Endothelial cell of umbilical vein (primary cell): Measurements from ENCODE around the gene GFI1B. TPM values are rescaled to one million over a fixed set of nuclear protein-coding genes. Genes with fewer than 3 reads are reported as not detected.

Source experiments
- BruUV-seq: library from RNA; stranded (reverse); fragments of 400-500 nt; replicated peaks from 2 replicates; lab custom pipeline; 2021; lab: Mats Ljungman, UMichigan
- CTCF ChIA-PET: fragments of 300-600, 350-600 bp; sonication (Branson Sonifier 250); formaldehyde crosslinking; loops from one replicate; lab custom pipeline; 2021; ENCODE audit warnings: antibody characterized with exemption, inconsistent platforms; lab: Charles Lee
- POLR2A ChIA-PET: fragments of 300-600, 350-600 bp; sonication (Branson Sonifier 250); formaldehyde crosslinking; loops from one replicate; lab custom pipeline; 2021; ENCODE audit warnings: antibody characterized with exemption, inconsistent platforms; lab: Charles Lee
- DNase-seq: peaks from one replicate; pipeline ENCODE4 v3.0.0-alpha.2; 2011; ENCODE audit warnings: low read depth, low spot score
- FAIRE-seq: peaks from 2 replicates; lab custom pipeline; 2011; peaks lifted over from hg19 to GRCh38; lab: Jason Lieb, UNC
- H2AFZ ChIP-seq: 2 replicates; pipeline ENCODE4 v1.6.0; 2012; ENCODE audit warnings: low read depth, low read length, control low read depth, inconsistent platforms
- H3K27ac ChIP-seq: 2 replicates; pipeline ENCODE4 v1.5.1; 2011; ENCODE audit warnings: low read depth, mild to moderate bottlenecking, control low read depth, low read length, moderate library complexity; ENCODE audit not compliant: insufficient read depth
- H3K27me3 ChIP-seq, 2 experiments: 2 replicates each; pipeline versions ENCODE4 v1.6.0 to v1.6.1; 2011; ENCODE audit warnings: low read length in 2 of 2, mixed read lengths in 1 of 2; ENCODE audit not compliant: control insufficient read depth in 2 of 2, insufficient read depth in 2 of 2
- H3K36me3 ChIP-seq, 2 experiments: 2 replicates in 1 of 2; 3 replicates in 1 of 2; pipeline ENCODE4 v1.5.1; 2011; ENCODE audit warnings: low read length in 2 of 2, mild to moderate bottlenecking in 1 of 2, moderate library complexity in 1 of 2; ENCODE audit not compliant: control insufficient read depth in 2 of 2, insufficient read depth in 2 of 2; ENCODE audit errors: extremely low read depth in 1 of 2
- H3K4me1 ChIP-seq: 3 replicates; pipeline ENCODE4 v1.5.1; 2011; ENCODE audit warnings: mild to moderate bottlenecking, low read length; ENCODE audit not compliant: control insufficient read depth, insufficient read depth; ENCODE audit errors: extremely low read depth
- H3K4me2 ChIP-seq: 2 replicates; pipeline ENCODE4 v1.6.1; 2011; ENCODE audit warnings: low read length, control low read depth, mixed read lengths; ENCODE audit not compliant: insufficient read depth
- H3K4me3 ChIP-seq, 3 experiments: fragments of 200-600 bp in 1 of 3; sonication (generic), shearing (Covaris generic) in 1 of 3; replicated peaks in 1 of 3; 2 replicates each; pipeline ENCODE4 v1.5.1; 2011 to 2016; ENCODE audit warnings: control low read depth in 3 of 3, low read length in 3 of 3, mild to moderate bottlenecking in 2 of 3, inconsistent platforms in 1 of 3, low read depth in 1 of 3, moderate library complexity in 1 of 3; ENCODE audit not compliant: insufficient read depth in 1 of 3
- H3K79me2 ChIP-seq: 2 replicates; pipeline ENCODE4 v1.6.0; 2012; ENCODE audit warnings: low read length, inconsistent platforms; ENCODE audit not compliant: control insufficient read depth, insufficient read depth
- H3K9ac ChIP-seq: replicated peaks from 2 replicates; pipeline ENCODE3; 2011; ENCODE audit warnings: low read length, control low read depth; ENCODE audit not compliant: insufficient read depth; ENCODE audit errors: extremely low read depth
- H3K9me1 ChIP-seq: replicated peaks from 3 replicates; pipeline ENCODE4 v1.6.0; 2011; ENCODE audit warnings: mild to moderate bottlenecking, low read length; ENCODE audit not compliant: control insufficient read depth, insufficient read depth; ENCODE audit errors: extremely low read depth
- H3K9me3 ChIP-seq: replicated peaks from 2 replicates; pipeline ENCODE4 v1.5.1; 2012; ENCODE audit warnings: low read length, inconsistent platforms; ENCODE audit not compliant: control insufficient read depth, insufficient read depth
- H4K20me1 ChIP-seq: replicated peaks from 2 replicates; pipeline ENCODE3; 2011; ENCODE audit warnings: mild to moderate bottlenecking, low read length; ENCODE audit not compliant: control insufficient read depth, insufficient read depth; ENCODE audit errors: extremely low read depth
- EZH2 ChIP-seq: IDR thresholded peaks from 2 replicates; pipeline ENCODE4 v1.6.1; 2012; ENCODE audit warnings: borderline replicate concordance, low read depth, mild to moderate bottlenecking, moderate library complexity, low read length, inconsistent platforms; ENCODE audit not compliant: severe bottlenecking
- FOS ChIP-seq: IDR thresholded peaks from 2 replicates; pipeline ENCODE4 v1.6.1; 2011; ENCODE audit warnings: mild to moderate bottlenecking, low read length, moderate library complexity, borderline replicate concordance; ENCODE audit not compliant: insufficient read depth
- GATA2 ChIP-seq: IDR thresholded peaks from 2 replicates; pipeline ENCODE4 v1.7.0; 2011; ENCODE audit warnings: low read depth, mild to moderate bottlenecking, moderate library complexity, mixed read lengths, low read length; ENCODE audit not compliant: insufficient read length, insufficient read depth
- JUN ChIP-seq: IDR thresholded peaks from 2 replicates; pipeline ENCODE4 v1.6.1; 2011; ENCODE audit warnings: borderline replicate concordance, low read depth; ENCODE audit not compliant: insufficient read length, insufficient read depth
- MYC ChIP-seq: IDR thresholded peaks from one replicate; pipeline ENCODE4 v1.6.1; 2011; ENCODE audit warnings: mild to moderate bottlenecking, low read depth, low read length
- POLR2A ChIP-seq: IDR thresholded peaks from 2 replicates; pipeline ENCODE4 v1.6.1; 2012; ENCODE audit warnings: low read depth, mild to moderate bottlenecking, control low read depth, low read length
- POLR2AphosphoS5 ChIP-seq: IDR thresholded peaks from 2 replicates; pipeline ENCODE4 v1.6.1; 2012; ENCODE audit warnings: low read depth, mild to moderate bottlenecking, control low read depth, low read length, moderate library complexity; ENCODE audit not compliant: insufficient read depth
- dilution Hi-C: fragments of 300-500 bp; cut with MboI; formaldehyde crosslinking; loops from one replicate; pipeline ENCODE4 v1.15.0; 2019; ENCODE audit warnings: low sequenced_read_pairs; ENCODE audit not compliant: extremely low pct_ligation_motif_present
- intact Hi-C: fragments of 100-400 bp; cut with micrococcal nuclease; formaldehyde crosslinking; loops from one replicate; pipeline ENCODE4 v1.10.0; 2022
- polyA plus RNA-seq, 4 experiments: library from polyadenylated mRNA; depleted of rRNA in 3 of 4; stranded (reverse) in 3 of 4; unstranded in 1 of 4; fragments of >200 nt; gene quantifications; 2 replicates each; pipeline versions ENCODE4 v1.2.1 to v1.2.3, GENCODE V29; 2011 to 2012; ENCODE audit warnings: missing spikeins in 1 of 4
- total RNA-seq: library from RNA; stranded (reverse); gene quantifications from 2 replicates; pipeline ENCODE4 v1.2.3, GENCODE V29; 2021
- TF ChIP-seq, protein P1 (sequence below), 2 donors: IDR thresholded peaks; 1 replicate in 1 of 2; 2 replicates in 1 of 2; pipeline ENCODE4 v1.5.1; 2011; ENCODE audit warnings: low read length in 2 of 2, mild to moderate bottlenecking in 2 of 2, moderate library complexity in 2 of 2, control low read depth in 1 of 2, inconsistent platforms in 1 of 2, low read depth in 1 of 2; ENCODE audit not compliant: insufficient read depth in 1 of 2; ENCODE audit errors: extremely low read depth in 1 of 2
- TF ChIP-seq, protein P2 (sequence below): IDR thresholded peaks from 2 replicates; pipeline ENCODE4 v1.6.1; 2011; ENCODE audit not compliant: insufficient read depth, insufficient read length

GFI1B gene
- total and polyA plus RNA-seq, 2 donors (not counting 3 experiments of a cell fraction or from before 2014, with no cell fraction given), result 0.04 TPM; not detected in 1

DNA sequence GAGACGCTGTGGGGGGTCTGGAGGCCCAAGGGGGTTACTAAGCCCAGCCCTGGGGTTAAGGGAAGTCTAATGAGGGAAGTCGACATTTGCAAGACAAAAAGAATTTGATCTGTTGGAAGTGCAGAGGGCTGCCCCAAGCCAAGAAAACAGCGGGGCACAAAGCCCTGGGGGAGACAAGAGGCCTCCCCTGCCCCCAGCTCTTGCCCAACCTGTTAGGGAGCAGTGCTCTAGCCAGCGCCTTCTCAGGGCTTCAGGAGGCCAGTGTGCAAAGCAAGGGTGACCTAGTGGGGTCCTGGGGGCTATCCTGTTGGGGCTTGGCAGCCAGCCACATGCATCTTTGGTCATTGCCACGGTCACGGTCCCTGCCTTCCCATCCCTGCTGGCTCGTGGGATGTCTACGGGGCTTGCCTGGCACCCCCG is 25.2 kb downstream of the GFI1B start:
- no peak overlapping the region for H3K4me2 ChIP-seq
- no peak overlapping the region for H3K27ac ChIP-seq
- no peak overlapping the region for H3K9ac ChIP-seq
- dilution Hi-C loops, result no loop called here
- H3K4me3 ChIP-seq, result no peak overlapping the region
- ChIA-PET POLR2A (no interaction called here), CTCF (interaction anchor here (1.4 to 2.9 kb wide), 3 partner anchors 18 to 26 kb away, joined by 4 to 16 read pairs (median 12); partner anchors contain the start of gene GFI1B)
- no peaks in the 10 kb centered on the region for H3K9me3 ChIP-seq
- no peaks in the 10 kb centered on the region for H4K20me1 ChIP-seq
- no peak for DNase-seq
- no TSS peak for BruUV-seq
- FAIRE-seq, result no peak
- H2AFZ ChIP-seq, result no peak overlapping the region
- no peaks in the 10 kb centered on the region for H3K36me3 ChIP-seq
- TF ChIP-seq GATA2, result no peak
- TF ChIP-seq, protein P1, sequence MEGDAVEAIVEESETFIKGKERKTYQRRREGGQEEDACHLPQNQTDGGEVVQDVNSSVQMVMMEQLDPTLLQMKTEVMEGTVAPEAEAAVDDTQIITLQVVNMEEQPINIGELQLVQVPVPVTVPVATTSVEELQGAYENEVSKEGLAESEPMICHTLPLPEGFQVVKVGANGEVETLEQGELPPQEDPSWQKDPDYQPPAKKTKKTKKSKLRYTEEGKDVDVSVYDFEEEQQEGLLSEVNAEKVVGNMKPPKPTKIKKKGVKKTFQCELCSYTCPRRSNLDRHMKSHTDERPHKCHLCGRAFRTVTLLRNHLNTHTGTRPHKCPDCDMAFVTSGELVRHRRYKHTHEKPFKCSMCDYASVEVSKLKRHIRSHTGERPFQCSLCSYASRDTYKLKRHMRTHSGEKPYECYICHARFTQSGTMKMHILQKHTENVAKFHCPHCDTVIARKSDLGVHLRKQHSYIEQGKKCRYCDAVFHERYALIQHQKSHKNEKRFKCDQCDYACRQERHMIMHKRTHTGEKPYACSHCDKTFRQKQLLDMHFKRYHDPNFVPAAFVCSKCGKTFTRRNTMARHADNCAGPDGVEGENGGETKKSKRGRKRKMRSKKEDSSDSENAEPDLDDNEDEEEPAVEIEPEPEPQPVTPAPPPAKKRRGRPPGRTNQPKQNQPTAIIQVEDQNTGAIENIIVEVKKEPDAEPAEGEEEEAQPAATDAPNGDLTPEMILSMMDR (IDR thresholded peaks at IDR 0.05; ENCODE audit: extremely low read depth in 1 of 2, insufficient read depth in 1 of 2, low read depth in 1 of 2, low read length in 2 of 2), result no peak
- no peak for TF ChIP-seq MYC
- TF ChIP-seq POLR2A, result no peak
- no peak for TF ChIP-seq FOS
- TF ChIP-seq EZH2, result no peak
- TF ChIP-seq POLR2AphosphoS5, result no peak
- TF ChIP-seq, protein P2, sequence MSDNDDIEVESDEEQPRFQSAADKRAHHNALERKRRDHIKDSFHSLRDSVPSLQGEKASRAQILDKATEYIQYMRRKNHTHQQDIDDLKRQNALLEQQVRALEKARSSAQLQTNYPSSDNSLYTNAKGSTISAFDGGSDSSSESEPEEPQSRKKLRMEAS, result no peak
- TF ChIP-seq JUN, result no peak
- no peaks in the 10 kb centered on the region for H3K9me1 ChIP-seq
- intact Hi-C loops, result no loop called here
- peaks cover 5 to 6% of the 10 kb centered on the region in 2 experiments for H3K27me3 ChIP-seq
- no peaks in the 10 kb centered on the region for H3K4me1 ChIP-seq
- H3K79me2 ChIP-seq, result no peaks in the 10 kb centered on the region
